Suppressor macrophage treated with lipopolysaccharide for 1 hour (primary cell): Measurements from ENCODE around the gene SUMO2.
A peak's percentile ranks its signal among the peaks of the same experiment; 100 is the strongest.
"Not testable (repeated sequence)": the region's sequence is repeated elsewhere in the genome, so short reads cannot be mapped to it uniquely, and the experiment has no call there.

Experiments
- DNase-seq, 3 donors: peaks; one replicate each; pipeline ENCODE4 v3.0.0-alpha.2; 2020 to 2022

Gene SUMO2

DNA sequence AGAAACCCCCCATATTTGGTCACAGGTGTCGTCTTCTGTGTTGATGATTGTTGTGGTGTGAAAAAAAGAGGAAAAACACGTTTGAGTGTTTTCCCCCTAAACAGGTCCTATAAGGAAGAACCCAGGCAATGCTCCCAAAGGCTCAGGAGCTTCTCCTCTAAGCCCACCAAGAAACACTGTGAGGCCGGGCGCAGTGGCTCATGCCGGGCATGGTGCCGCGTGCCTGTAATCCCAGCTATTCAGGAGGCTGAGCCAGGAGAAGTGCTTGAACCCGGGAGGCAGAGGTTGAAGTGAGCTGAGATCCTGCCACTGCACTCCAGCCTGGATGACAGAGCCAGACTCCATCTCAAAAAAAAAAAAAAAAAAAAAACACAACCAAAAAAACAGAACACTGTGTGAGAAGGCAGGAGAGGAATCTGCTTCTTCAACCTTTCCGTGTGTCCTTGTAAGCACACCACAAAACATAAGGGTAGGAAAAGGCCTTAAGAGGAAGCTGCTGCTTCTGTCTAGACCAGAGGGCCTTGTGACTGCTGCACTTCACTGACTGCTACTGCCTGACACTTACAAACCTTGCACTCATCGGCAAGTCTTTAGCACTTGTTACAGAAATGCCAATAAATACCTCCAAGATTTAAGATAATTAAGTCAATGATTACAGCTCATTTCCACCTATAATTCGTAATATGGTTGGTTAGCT lies 37.8 kb downstream of the SUMO2 start:
- peak in 2 of 3 donors; percentile 25 to 31 for DNase-seq

GRCh38 chr17:75142236-75142971 lies 40.4 kb downstream of the SUMO2 start:
- DNase-seq = no peak

DNA sequence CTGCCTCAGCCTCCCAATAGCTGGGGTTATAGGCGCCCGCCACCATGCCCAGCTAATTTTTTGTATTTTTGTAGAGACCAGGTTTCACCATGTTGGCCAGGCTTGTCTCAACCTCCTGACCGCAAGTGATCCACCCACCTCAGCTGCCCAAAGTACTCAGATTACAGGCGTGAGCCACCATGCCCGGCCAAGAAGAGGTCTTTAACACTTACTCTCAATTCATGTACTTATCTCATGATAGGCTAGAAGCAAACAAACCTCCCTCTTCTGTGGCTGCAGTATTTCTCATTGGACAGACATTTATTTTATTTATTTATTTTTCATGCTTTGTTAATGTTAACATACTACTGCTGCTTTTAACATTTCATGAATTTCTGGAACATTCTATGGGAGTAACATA lies 44.2 kb downstream of the SUMO2 start:
- DNase-seq = no peak

- not testable (repeated sequence) for DNase-seq
These were observed 45.0 kb downstream of the SUMO2 start for GRCh38 chr17:75137762-75138161.

- DNase-seq = no peak
These were observed 46.8 kb downstream of the SUMO2 start for GRCh38 chr17:75135946-75136345.

DNA sequence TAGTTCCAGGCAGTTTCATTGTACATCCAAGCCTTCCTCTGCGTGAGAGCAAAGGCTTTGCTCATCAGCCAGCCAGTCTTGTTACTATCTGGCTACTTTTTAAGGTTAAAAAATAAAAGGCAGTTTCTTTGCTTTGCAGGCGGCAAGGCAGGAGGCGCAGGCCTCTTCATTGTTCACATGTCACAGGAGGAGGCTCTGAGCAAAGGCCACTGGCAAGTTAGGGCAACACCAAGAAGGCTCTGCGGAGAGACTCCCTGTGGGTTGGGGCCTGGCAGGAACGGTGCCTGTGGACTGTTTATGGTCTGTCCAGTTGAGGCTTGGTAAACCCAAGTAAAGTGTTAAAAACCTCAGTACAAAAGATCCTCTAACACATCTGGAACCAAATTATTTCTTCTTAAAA lies 47.3 kb downstream of the SUMO2 start:
- DNase-seq = no peak

DNA sequence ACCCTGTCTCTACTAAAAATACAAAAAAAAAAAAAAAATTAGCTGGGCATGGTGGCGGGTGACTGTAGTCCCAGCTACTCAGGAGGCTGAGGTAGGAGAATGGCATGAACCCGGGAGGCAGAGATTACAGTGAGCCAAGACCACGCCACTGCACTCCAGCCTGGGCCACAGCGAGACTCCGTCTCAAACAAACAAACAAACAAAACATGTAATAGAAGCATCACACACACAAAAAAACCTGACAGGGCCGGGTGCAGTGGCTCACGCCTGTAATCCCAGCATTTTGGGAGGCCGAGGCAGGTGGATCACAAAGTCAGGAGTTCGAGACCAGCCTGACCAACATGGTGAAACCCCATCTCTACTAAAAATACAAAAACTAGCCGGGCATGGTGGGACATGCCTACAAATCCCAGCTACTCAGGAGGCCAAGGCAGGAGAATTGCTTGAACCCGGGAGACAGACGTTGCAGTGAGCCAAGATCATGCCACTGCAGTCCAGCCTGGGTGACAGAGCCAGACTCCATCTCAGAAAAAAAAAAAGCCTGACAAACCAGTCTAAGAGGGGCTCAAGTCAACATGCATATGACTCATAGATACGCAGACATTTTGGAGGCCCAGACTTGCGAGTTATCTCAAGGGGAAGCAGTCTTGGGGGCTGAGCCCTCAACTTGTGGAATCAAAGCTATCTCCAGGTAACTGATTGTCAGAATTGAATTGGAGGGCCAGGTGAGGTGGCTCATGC lies 49.0 kb downstream of the SUMO2 start:
- DNase-seq = not testable (repeated sequence)

GRCh38 chr17:75133001-75133400 lies 49.8 kb downstream of the SUMO2 start:
- DNase-seq = no peak

DNA sequence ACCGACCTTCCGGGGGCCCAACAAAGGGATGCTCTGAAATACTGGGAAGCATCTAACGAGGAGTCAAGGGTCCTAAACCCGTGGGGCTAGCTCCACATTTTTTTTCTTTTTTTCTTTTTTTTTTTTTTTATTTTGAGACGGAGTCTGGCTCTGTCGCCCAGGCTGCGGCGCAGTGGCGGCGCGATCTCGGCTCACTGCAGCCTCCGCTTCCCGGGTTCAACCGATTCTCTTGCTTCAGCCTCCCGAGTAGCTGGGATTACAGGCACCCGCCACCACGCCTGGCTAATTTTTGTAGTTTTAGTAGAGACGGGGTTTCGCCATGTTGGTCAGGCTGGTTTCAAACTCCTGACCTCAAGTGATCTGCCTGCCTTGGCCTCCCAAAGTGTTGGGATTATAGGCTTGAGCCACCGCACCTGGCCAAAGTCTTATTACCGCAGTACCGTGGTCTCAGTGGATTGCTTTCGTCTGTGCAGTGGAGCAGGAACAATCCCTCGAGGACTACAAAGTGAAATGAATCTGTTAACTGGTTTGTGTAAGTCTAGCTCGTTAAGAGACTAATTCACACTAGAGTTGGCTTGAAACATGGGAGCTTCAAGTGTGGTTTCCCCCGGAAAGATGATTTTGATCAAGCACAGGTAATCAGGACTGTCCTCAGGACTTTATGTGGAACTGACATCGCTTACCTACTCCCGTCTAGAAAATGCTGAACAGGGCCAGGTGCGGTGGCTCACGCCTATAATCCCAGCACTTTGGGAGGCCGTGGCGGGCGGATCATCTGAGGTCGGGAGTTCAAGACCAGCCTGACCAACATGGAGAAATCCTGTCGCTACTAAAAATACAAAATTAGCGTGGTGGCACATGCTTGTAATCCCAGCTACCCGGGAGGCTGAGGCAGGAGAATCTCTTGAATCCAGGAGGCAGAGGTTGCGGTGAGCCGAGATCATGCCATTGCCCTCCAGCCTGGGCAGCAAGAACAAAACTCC lies 50.5 kb downstream of the SUMO2 start:
- not testable (repeated sequence) for DNase-seq

DNA sequence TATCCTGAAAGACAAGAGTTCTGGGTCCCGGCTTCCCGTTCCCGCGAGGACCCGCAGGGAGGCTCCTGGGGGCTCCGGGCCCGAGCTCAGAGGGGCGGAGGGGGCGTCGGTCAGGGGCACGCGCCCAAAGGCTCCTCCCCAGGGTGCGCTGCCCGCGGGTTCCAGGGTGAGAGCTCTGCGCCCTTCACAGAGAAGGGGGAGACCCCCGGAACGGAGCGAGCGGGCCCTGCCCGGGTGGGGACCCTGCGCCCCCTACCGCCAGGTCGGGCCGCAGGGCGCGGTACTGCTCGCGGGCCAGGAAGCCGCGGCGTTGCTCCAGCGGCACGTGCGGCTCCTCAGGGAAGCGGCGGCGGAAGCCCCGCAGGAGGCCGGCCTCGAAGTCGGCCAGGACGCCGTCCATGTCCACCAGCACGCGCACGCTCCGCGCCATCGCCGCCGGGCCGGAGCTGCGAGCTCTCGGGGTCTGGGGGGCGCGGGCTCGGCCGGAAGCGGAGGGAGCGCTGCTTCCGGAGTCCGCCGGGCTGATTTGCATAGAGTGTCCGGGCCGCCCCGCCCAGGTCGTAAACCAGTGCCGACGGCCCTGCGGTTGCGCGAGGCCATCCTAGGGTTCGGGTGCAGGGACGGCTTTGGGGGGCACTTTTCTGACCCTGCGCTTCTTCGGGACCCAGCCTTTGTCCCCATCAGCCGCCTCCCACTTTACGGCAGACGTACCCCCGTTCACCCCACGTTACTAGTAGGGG lies 51.3 kb downstream of the SUMO2 start, which contains the start of gene NT5C:
Gene NT5C (minus strand): TSS at position 465 of the 740 bp plus-strand sequence. CDS start 35 bp downstream, at position 430.
- peak; percentile 67 to 88 (median 79) for DNase-seq

- peak; percentile 58 to 67 (median 64) for DNase-seq
These were observed 52.0 kb downstream of the SUMO2 start for GRCh38 chr17:75130632-75131277.

GRCh38 chr17:75130059-75130631 lies 52.6 kb downstream of the SUMO2 start:
- no peak for DNase-seq

- no peak for DNase-seq
These were observed 53.2 kb downstream of the SUMO2 start for GRCh38 chr17:75129576-75129975.

DNA sequence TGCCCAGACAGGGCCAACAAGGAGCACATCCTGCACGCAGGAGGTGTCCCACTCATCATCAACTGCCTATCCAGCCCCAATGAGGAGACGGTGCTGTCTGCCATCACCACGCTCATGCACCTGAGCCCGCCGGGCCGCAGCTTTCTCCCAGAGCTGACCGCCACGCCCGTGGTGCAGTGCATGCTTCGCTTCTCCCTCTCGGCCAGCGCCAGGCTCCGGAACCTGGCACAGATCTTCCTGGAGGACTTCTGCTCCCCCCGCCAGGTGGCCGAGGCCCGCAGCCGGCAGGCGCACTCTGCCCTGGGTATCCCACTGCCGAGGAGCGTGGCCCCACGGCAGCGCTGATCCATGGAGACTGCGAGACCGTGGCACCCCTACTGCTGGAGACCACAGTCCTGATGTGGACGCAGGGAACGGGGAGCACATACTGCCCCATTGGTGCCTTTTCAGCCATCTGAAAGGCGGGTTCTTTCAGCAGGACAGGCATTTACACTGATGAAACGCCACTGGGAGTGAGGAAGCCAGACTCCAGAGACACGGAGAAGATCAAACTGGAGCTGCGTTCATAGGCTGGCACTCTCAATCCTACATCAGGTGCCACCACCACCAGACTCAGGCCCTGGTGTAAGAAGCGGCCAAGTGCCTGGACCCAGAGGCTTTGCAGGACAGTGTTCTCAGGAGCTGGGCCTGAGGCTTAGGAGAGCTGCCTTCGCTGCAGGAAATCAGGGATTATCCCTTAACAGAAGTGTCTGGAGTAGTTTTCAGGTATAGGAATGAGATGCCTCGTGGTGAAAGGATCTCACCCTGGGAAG lies 53.9 kb downstream of the SUMO2 start:
- no peak for DNase-seq

DNA sequence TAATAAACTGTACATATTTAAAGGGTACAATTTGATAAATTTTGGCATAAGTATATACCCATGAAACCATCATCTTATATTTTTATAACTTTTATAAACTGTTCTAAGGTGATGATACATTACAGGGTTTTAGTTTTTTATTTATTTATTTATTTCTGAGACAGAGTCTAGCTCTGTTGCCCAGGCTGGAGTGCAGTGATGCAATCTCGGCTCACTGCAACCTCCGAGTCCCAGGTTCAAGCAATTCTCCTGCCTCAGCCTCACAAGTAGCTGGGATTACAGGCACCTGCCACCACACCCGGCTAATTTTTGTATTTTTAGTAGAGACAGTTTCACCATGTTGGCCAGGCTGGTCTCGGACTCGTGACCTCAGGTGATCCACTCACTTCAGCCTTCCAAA lies 54.8 kb downstream of the SUMO2 start:
- not testable (repeated sequence) for DNase-seq

- DNase-seq = no peak
These were observed 55.8 kb downstream of the SUMO2 start for GRCh38 chr17:75126954-75127353.

GRCh38 chr17:75125984-75126383 lies 56.8 kb downstream of the SUMO2 start:
- no peak for DNase-seq

- DNase-seq = no peak
These were observed 58.0 kb downstream of the SUMO2 start for GRCh38 chr17:75124819-75125162.

DNA sequence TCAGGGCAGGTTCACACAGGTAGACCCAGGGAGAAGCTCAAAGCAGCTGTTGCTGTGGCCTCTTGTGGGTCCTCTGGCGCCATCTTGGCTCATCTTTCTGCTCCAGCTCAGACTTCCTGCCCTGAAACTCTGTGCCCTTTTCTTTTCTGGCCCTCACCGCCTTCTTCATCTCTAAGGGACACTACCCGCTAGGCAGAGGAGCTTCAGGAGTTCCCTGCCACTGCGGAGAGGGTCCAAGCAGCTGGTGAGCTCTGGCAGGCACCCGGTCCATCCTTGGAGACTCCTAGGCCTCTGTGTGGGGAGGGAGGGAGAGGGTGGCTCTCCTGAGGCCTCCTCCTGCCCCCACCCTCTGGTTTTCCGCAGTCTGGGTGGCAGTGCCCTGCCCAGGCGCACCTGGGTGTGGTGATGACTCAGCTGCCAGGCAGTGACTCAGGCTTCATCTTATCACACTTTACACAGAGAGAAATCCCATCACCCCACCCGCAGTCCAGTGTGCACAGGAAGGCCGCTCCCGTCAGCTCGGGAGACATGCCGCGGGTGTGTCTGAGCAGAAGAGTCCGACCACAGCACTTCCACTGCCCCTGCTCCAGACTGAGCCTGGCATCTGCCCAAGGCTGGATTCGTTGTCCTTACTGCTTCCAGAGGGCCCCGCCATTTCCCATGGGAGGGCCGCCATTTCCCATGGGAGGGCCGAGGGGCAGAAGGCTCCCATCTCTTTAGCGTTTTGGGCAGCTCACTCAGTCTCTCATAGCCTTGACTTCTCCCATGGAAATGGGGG lies 58.5 kb downstream of the SUMO2 start:
- DNase-seq = no peak
